SU-DHL-6 (cell line): ENCODE results near the gene VWC2.

Experiments used
- EZH2phosphoT487 ChIP-seq: fragments of 200-600 bp; sonication (generic), shearing (Covaris generic); conservative IDR thresholded peaks from 2 replicates; pipeline ENCODE4 v1.6.1; 2018; ENCODE audit warnings: mild to moderate bottlenecking, antibody characterized with exemption, low read length, moderate library complexity, mixed read lengths
- TF ChIP-seq, protein P1 (sequence below): fragments of 200-600 bp; sonication (generic); IDR thresholded peaks from one replicate; pipeline ENCODE4 v1.5.1; 2017; ENCODE audit warnings: antibody characterized with exemption, mild to moderate bottlenecking, low read length, moderate library complexity; ENCODE audit not compliant: insufficient read depth, poor library complexity, severe bottlenecking

DNA sequence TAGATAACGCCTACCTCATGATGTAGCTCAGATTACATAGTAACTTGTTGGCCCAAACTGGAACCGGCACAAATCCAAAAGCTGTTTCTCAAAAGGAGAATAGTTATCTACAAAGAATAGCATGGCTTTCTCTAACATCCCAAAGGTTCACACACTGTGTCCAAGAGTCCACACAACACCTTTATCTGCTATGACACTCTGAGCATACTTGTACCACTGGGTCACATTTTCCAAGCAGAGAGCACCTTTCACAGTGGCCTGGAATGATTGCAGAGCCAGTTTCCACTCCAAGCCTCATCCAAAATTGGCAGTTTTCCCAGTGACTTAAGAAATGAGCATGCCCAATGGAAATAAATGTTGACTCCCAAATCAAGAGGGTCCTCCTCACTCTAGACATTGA, 155.3 kb downstream of the VWC2 start:
- TF ChIP-seq, protein P1, sequence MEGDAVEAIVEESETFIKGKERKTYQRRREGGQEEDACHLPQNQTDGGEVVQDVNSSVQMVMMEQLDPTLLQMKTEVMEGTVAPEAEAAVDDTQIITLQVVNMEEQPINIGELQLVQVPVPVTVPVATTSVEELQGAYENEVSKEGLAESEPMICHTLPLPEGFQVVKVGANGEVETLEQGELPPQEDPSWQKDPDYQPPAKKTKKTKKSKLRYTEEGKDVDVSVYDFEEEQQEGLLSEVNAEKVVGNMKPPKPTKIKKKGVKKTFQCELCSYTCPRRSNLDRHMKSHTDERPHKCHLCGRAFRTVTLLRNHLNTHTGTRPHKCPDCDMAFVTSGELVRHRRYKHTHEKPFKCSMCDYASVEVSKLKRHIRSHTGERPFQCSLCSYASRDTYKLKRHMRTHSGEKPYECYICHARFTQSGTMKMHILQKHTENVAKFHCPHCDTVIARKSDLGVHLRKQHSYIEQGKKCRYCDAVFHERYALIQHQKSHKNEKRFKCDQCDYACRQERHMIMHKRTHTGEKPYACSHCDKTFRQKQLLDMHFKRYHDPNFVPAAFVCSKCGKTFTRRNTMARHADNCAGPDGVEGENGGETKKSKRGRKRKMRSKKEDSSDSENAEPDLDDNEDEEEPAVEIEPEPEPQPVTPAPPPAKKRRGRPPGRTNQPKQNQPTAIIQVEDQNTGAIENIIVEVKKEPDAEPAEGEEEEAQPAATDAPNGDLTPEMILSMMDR: no peak
- no peak for TF ChIP-seq EZH2phosphoT487
